Kidney epithelial cell (primary cell): Measurements from ENCODE around the gene ARF1. TPM values are rescaled to one million over a fixed set of nuclear protein-coding genes. Genes with fewer than 3 reads are reported as not detected.

ENCODE experiments used
- DNase-seq: peaks from one replicate; pipeline ENCODE4 v3.0.0-alpha.2; 2010; ENCODE audit warnings: low read depth
- H3K27me3 ChIP-seq: 2 replicates; pipeline ENCODE4 v1.6.0; 2011; ENCODE audit warnings: low read length; ENCODE audit not compliant: control insufficient read depth, insufficient read depth
- H3K36me3 ChIP-seq: 2 replicates; pipeline ENCODE4 v1.5.1; 2011; ENCODE audit warnings: low read length; ENCODE audit not compliant: control insufficient read depth, insufficient read depth
- H3K4me3 ChIP-seq: 2 replicates; pipeline ENCODE4 v1.5.1; 2011; ENCODE audit warnings: low read depth, mild to moderate bottlenecking, control low read depth, low read length
- total RNA-seq: library from RNA; depleted of rRNA; stranded (reverse); fragments of >200 nt; gene quantifications from 2 replicates; pipeline ENCODE4 v1.2.3, GENCODE V29; 2015
- TF ChIP-seq, protein P1 (sequence below): IDR thresholded peaks from 2 replicates; pipeline ENCODE4 v1.5.1; 2011; ENCODE audit warnings: mild to moderate bottlenecking, moderate library complexity, low read length, control low read depth, inconsistent platforms; ENCODE audit not compliant: insufficient read depth, poor library complexity, severe bottlenecking

Gene ARF1
- total RNA-seq, 1 donor from 2014 or later = 479 TPM

DNA sequence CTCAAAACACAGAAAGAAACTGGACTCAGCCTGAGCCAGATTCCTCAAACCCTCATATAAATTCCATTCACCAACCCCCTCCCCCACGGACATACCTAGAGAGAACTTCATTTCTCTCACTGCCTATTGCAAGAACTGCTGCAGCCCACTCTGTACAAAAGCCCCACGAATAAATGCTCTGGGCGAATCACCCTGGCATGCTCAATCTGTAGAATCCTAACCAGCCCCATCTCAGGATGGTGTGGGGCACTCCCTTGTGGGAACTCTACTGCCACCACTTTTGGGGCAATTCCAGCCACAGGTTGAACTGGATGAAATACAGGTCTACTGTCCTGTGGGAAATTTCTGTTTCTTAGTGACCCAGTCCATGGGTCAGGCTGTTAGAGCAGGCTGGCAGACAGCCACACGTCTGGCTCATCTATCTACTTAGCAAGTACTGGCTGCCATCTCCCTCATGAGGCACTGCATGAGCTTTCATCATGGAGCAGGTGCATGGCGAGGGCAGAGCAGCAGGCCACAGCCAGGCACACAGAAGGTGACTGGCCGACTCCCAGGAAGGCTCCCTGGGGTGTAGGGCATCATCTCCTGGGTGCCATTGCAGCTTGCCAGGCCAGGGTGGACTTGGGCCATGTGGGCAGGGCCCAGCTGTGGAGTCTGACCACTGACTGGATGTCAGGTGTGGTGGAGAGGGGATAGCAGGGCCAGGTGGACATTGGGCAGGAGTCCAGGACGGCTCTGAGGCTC is 22.2 kb downstream of the ARF1 start:
- DNase-seq = no peak
- TF ChIP-seq, protein P1, sequence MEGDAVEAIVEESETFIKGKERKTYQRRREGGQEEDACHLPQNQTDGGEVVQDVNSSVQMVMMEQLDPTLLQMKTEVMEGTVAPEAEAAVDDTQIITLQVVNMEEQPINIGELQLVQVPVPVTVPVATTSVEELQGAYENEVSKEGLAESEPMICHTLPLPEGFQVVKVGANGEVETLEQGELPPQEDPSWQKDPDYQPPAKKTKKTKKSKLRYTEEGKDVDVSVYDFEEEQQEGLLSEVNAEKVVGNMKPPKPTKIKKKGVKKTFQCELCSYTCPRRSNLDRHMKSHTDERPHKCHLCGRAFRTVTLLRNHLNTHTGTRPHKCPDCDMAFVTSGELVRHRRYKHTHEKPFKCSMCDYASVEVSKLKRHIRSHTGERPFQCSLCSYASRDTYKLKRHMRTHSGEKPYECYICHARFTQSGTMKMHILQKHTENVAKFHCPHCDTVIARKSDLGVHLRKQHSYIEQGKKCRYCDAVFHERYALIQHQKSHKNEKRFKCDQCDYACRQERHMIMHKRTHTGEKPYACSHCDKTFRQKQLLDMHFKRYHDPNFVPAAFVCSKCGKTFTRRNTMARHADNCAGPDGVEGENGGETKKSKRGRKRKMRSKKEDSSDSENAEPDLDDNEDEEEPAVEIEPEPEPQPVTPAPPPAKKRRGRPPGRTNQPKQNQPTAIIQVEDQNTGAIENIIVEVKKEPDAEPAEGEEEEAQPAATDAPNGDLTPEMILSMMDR = no peak

GRCh38 chr1:228105270-228105995 is 22.9 kb downstream of the ARF1 start:
- no peaks in the 10 kb centered on the region for H3K36me3 ChIP-seq
- H3K4me3 ChIP-seq = no peak overlapping the region
- no peak for DNase-seq
- TF ChIP-seq, protein P1 = no peak
- no peaks in the 10 kb centered on the region for H3K27me3 ChIP-seq

More for the DNA sequence above, 22.2 kb downstream of the ARF1 start:
- H3K27me3 ChIP-seq = no peaks in the 10 kb centered on the region
- H3K36me3 ChIP-seq = peaks cover 1% of the 10 kb centered on the region
- no peak overlapping the region for H3K4me3 ChIP-seq

- TF ChIP-seq, protein P1 = no peak
- DNase-seq = no peak
- no peak overlapping the region for H3K4me3 ChIP-seq
- H3K27me3 ChIP-seq = no peaks in the 10 kb centered on the region
- H3K36me3 ChIP-seq = no peaks in the 10 kb centered on the region
Measured at GRCh38 chr1:228105996-228106799, 23.7 kb downstream of the ARF1 start.

- TF ChIP-seq, protein P1 = no peak
- no peaks in the 10 kb centered on the region for H3K36me3 ChIP-seq
- DNase-seq = no peak
- H3K27me3 ChIP-seq = no peaks in the 10 kb centered on the region
- H3K4me3 ChIP-seq = no peak overlapping the region
Measured at GRCh38 chr1:228106800-228107054, 24.2 kb downstream of the ARF1 start.

DNA sequence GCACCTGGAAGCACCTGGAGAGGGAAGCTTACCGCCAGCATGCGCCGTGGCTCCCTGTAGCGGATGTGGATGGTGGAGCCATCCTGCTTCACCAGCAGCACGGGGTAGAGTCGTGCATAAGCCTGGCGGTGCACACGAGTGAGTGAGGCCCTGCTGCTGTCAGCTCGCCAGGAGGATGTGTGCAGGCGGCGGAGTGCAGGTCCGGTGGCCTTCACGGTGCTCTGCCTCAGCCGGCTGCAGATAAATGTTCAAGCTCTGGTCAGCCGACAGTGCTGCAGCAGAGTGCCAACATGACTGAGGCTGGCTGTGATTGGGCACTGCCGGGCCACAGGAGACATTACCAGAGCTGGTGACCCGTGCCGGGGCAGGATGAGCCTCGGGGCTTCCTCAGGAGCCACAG is 25.1 kb downstream of the ARF1 start:
- TF ChIP-seq, protein P1 = no peak
- Histone ChIP-seq H3K36me3 (no peaks in the 10 kb centered on the region), H3K27me3 (no peaks in the 10 kb centered on the region), H3K4me3 (no peak overlapping the region)
- no peak for DNase-seq
